Liver (tissue), 9 donors: ENCODE data around the gene CGN. TPM values are rescaled to one million over a fixed set of nuclear protein-coding genes. Genes with fewer than 3 reads are reported as not detected.

Experiments
- DNase-seq: peaks from one replicate; pipeline ENCODE4 v3.0.0-alpha.2; 2017; ENCODE audit warnings: low spot score
- H3K27ac ChIP-seq, 2 donors: one replicate each; pipeline ENCODE4 v1.7.0; 2013; ENCODE audit warnings: inconsistent platforms in 2 of 2, low read length in 2 of 2, control low read depth in 1 of 2, low read depth in 1 of 2, mild to moderate bottlenecking in 1 of 2
- H3K27me3 ChIP-seq, 4 donors: one replicate each; pipeline versions ENCODE4 v1.6.1 to v1.7.0; 2013; ENCODE audit warnings: low read length in 3 of 4, inconsistent platforms in 1 of 4, mild to moderate bottlenecking in 1 of 4, moderate library complexity in 1 of 4; ENCODE audit not compliant: control insufficient read depth in 4 of 4, insufficient read depth in 4 of 4
- H3K36me3 ChIP-seq, 4 donors: one replicate each; pipeline versions ENCODE4 v1.6.1 to v1.7.0; 2013; ENCODE audit warnings: low read length in 3 of 4, mild to moderate bottlenecking in 3 of 4, low read depth in 1 of 4, moderate library complexity in 1 of 4; ENCODE audit not compliant: control insufficient read depth in 4 of 4, insufficient read depth in 3 of 4
- H3K4me1 ChIP-seq, 4 donors: one replicate each; pipeline versions ENCODE4 v1.6.1 to v1.7.0; 2013; ENCODE audit warnings: low read length in 3 of 4, mild to moderate bottlenecking in 3 of 4, moderate library complexity in 1 of 4; ENCODE audit not compliant: control insufficient read depth in 4 of 4, insufficient read depth in 4 of 4
- H3K4me3 ChIP-seq, 3 donors: one replicate each; pipeline versions ENCODE4 v1.6.1 to v1.7.0; 2013; ENCODE audit warnings: low read length in 3 of 3, control low read depth in 1 of 3, low read depth in 1 of 3, mild to moderate bottlenecking in 1 of 3
- H3K9ac ChIP-seq, 2 donors: one replicate each; pipeline ENCODE4 v1.7.0; 2013; ENCODE audit warnings: low read length in 2 of 2, mild to moderate bottlenecking in 2 of 2, moderate library complexity in 2 of 2, control low read depth in 1 of 2, low read depth in 1 of 2
- H3K9me3 ChIP-seq, 4 donors: one replicate each; pipeline versions ENCODE4 v1.6.1 to v1.7.0; 2013; ENCODE audit warnings: low read length in 3 of 4; ENCODE audit not compliant: control insufficient read depth in 4 of 4
- ATF3 ChIP-seq: IDR thresholded peaks from 2 replicates; pipeline ENCODE4 v1.6.1; 2016; ENCODE audit warnings: antibody characterized with exemption
- FOXA2 ChIP-seq: IDR thresholded peaks from 2 replicates; pipeline ENCODE4 v1.6.1; 2016; ENCODE audit warnings: antibody characterized with exemption
- GABPA ChIP-seq, 2 donors: IDR thresholded peaks in 1 of 2; conservative IDR thresholded peaks in 1 of 2; 2 replicates each; pipeline ENCODE4 v1.6.1; 2016; ENCODE audit warnings: antibody characterized with exemption in 2 of 2, mild to moderate bottlenecking in 1 of 2, moderate library complexity in 1 of 2
- HNF4G ChIP-seq: IDR thresholded peaks from 2 replicates; pipeline ENCODE4 v1.6.1; 2016; ENCODE audit warnings: antibody characterized with exemption
- JUND ChIP-seq, 2 donors: IDR thresholded peaks; 2 replicates each; pipeline ENCODE4 v1.6.1; 2016; ENCODE audit warnings: antibody characterized with exemption in 2 of 2
- MAX ChIP-seq: IDR thresholded peaks from 2 replicates; pipeline ENCODE4 v1.6.1; 2016; ENCODE audit warnings: antibody characterized with exemption
- RAD21 ChIP-seq, 2 donors: IDR thresholded peaks; 2 replicates each; pipeline ENCODE4 v1.6.1; 2016; ENCODE audit warnings: antibody characterized with exemption in 2 of 2, mild to moderate bottlenecking in 2 of 2
- RXRA ChIP-seq, 2 donors: IDR thresholded peaks; 2 replicates each; pipeline ENCODE4 v1.6.1; 2017 to 2018; ENCODE audit warnings: antibody characterized with exemption in 2 of 2, mild to moderate bottlenecking in 1 of 2
- SP1 ChIP-seq: IDR thresholded peaks from 2 replicates; pipeline ENCODE4 v1.6.1; 2018; ENCODE audit warnings: antibody characterized with exemption, mild to moderate bottlenecking
- TAF1 ChIP-seq: conservative IDR thresholded peaks from 2 replicates; pipeline ENCODE4 v1.6.1; 2016; ENCODE audit warnings: antibody characterized with exemption, mild to moderate bottlenecking
- YY1 ChIP-seq: IDR thresholded peaks from 2 replicates; pipeline ENCODE4 v1.6.1; 2016; ENCODE audit warnings: antibody characterized with exemption, mild to moderate bottlenecking
- ZBTB33 ChIP-seq: IDR thresholded peaks from 2 replicates; pipeline ENCODE4 v1.6.1; 2016; ENCODE audit warnings: antibody characterized with exemption
- WGBS: extraction: QIAGEN DNeasy Blood & Tissue Kit; methylation state at CpG from one replicate; pipeline ENCODE4 v1.1.7; 2013; 5-methylcytosine and 5-hydroxymethylcytosine counted together
- polyA plus RNA-seq, 2 donors: library from polyadenylated mRNA; stranded (reverse) in 1 of 2; unstranded in 1 of 2; fragments of 200-250 nt in 1 of 2; fragments of >200 nt in 1 of 2; fragmentation: Nextera tagmentation in 1 of 2; extraction: Ambion mirVana in 1 of 2; gene quantifications; one replicate each; pipeline versions ENCODE4 v1.2.1 to v1.2.3, GENCODE V29; 2013 to 2015
- total RNA-seq, 2 donors: library from RNA; depleted of rRNA; stranded (reverse); fragments of >200 nt; gene quantifications; one replicate each; pipeline ENCODE4 v1.2.3, GENCODE V29; 2014
- donor health status: healthy.
- donor health status: healthy.
- donor health status: healthy.
- donor health status: healthy.
- donor health status: healthy.

Gene CGN
- total and polyA plus RNA-seq, 4 donors = 16.9 to 48.9 (median 19.4) TPM

GRCh38 chr1:151574575-151575529 lies 63.7 kb downstream of the CGN start (continued):
- TF ChIP-seq YY1 = no peak
- no peak for TF ChIP-seq FOXA2
- no peak for TF ChIP-seq HNF4G

- Histone ChIP-seq H3K4me1 (no peaks in the 10 kb centered on the region), H3K4me3 (no peak overlapping the region), H3K27ac (no peak overlapping the region), H3K9ac (no peak overlapping the region), H3K9me3 (no peaks in the 10 kb centered on the region), H3K27me3 (no peaks in the 10 kb centered on the region), H3K36me3 (peaks cover 2 to 27% (median 9%) of the 10 kb centered on the region in 4 donors)
- WGBS = 96% methylated on average over 2 of the region's 2 CpGs
- TF ChIP-seq ATF3 (no peak), GABPA (IDR thresholded peaks at IDR 0.05 in 1 of 2, conservative IDR thresholded peaks at IDR 0.05 in 1 of 2) (no peak), RXRA (IDR thresholded peaks at IDR 0.05) (no peak), YY1 (no peak), JUND (IDR thresholded peaks at IDR 0.05) (no peak), SP1 (no peak)
- no peak for DNase-seq
Observed at GRCh38 chr1:151577173-151577572, 66.0 kb downstream of the CGN start.

- no peak overlapping the region for H3K4me3 ChIP-seq
- no peaks in the 10 kb centered on the region for H3K27me3 ChIP-seq
- no peak overlapping the region for H3K27ac ChIP-seq
- no peak for DNase-seq
- H3K36me3 ChIP-seq = peaks cover 2 to 28% (median 10%) of the 10 kb centered on the region in 4 donors
- no peaks in the 10 kb centered on the region for H3K4me1 ChIP-seq
- H3K9me3 ChIP-seq = no peaks in the 10 kb centered on the region
- TF ChIP-seq RAD21 (IDR thresholded peaks at IDR 0.05) (no peak), YY1 (no peak), MAX (no peak), TAF1 (no peak), ZBTB33 (no peak), ATF3 (no peak)
- no peak overlapping the region for H3K9ac ChIP-seq
- 100% methylated on average over 1 of the region's 1 CpG for WGBS
Observed at GRCh38 chr1:151578941-151579340, 67.8 kb downstream of the CGN start.
